A549 (cell line): Measurements from ENCODE around the gene COL12A1. TPM values are rescaled to one million over a fixed set of nuclear protein-coding genes. Genes with fewer than 3 reads are reported as not detected.

ENCODE experiments used
- ATAC-seq, 2 experiments: fragments of 200-7000 bp in 1 of 2; fragments of >200 bp in 1 of 2; cut with Nextera tagmentation in 1 of 2; cut with Tn5 transposase in 1 of 2; 3 replicates each; pipeline versions ENCODE4 v1.8.0 to v1.9.1; 2018 to 2020; ENCODE audit warnings: mild to moderate bottlenecking in 1 of 2, moderate library complexity in 1 of 2
- CTCF ChIA-PET: fragments of 300-600 bp; sonication (Branson Sonifier 250); formaldehyde crosslinking; extraction: SDS; loops from one replicate; lab custom pipeline; 2021; ENCODE audit warnings: antibody characterized with exemption, inconsistent platforms; lab: Yijun Ruan, JAX
- POLR2A ChIA-PET: fragments of 350-600 bp; formaldehyde crosslinking; extraction: SDS; loops from one replicate; lab custom pipeline; 2021; ENCODE audit warnings: antibody characterized with exemption, inconsistent platforms; lab: Yijun Ruan, JAX
- DNase-seq, 2 experiments: peaks; one replicate each; pipeline versions ENCODE4 v3.0.0 to v3.0.0-alpha.2; 2011 to 2016; ENCODE audit warnings: low read depth in 1 of 2, low spot score in 1 of 2
- FAIRE-seq: peaks from 2 replicates; lab custom pipeline; 2011; peaks lifted over from hg19 to GRCh38; lab: Jason Lieb, UNC
- H3K27ac ChIP-seq, 2 experiments: fragments of >200 bp; sonication (Bioruptor Twin); formaldehyde crosslinking; 3 replicates each; pipeline ENCODE4 v1.5.1; 2016 to 2017
- H3K4me1 ChIP-seq: fragments of >200 bp; sonication (Bioruptor Twin); formaldehyde crosslinking; 3 replicates; pipeline ENCODE4 v1.6.1; 2016
- H3K4me2 ChIP-seq: fragments of >200 bp; sonication (Bioruptor Twin); formaldehyde crosslinking; 3 replicates; pipeline ENCODE4 v1.6.1; 2016
- H3K4me3 ChIP-seq: fragments of >200 bp; sonication (Bioruptor Twin); formaldehyde crosslinking; 3 replicates; pipeline ENCODE4 v1.5.1; 2016
- H3K9me3 ChIP-seq: fragments of >200 bp; sonication (Bioruptor Twin); formaldehyde crosslinking; 3 replicates; pipeline ENCODE4 v1.6.1; 2016
- CBX2 ChIP-seq: fragments of 200-600 bp; sonication (generic); IDR thresholded peaks from 2 replicates; pipeline ENCODE4 v1.6.1; 2016; ENCODE audit warnings: low read depth, mild to moderate bottlenecking, borderline replicate concordance
- CEBPB ChIP-seq, 2 experiments: fragments of >200 bp in 1 of 2; sonication (Bioruptor Twin) in 1 of 2; formaldehyde crosslinking in 1 of 2; IDR thresholded peaks; 2 replicates each; pipeline ENCODE4 v1.6.1; 2012 to 2016
- CHD2 ChIP-seq: fragments of 150-350 bp; IDR thresholded peaks from 2 replicates; pipeline ENCODE4 v1.6.1; 2014; ENCODE audit warnings: low read length; ENCODE audit not compliant: partially characterized antibody
- EHF ChIP-seq: fragments of 250-450 bp; sonication (Bioruptor Pico); IDR thresholded peaks from 2 replicates; pipeline ENCODE4 v1.5.0; 2020; ENCODE audit warnings: mild to moderate bottlenecking
- ESRRA ChIP-seq: fragments of 150-350 bp; IDR thresholded peaks from 2 replicates; pipeline ENCODE4 v1.6.1; 2014; ENCODE audit warnings: mild to moderate bottlenecking, low read length, borderline replicate concordance
- FOSB ChIP-seq: fragments of 250-450 bp; sonication (Bioruptor Pico); IDR thresholded peaks from 2 replicates; pipeline ENCODE4 v1.5.0; 2020; ENCODE audit warnings: mild to moderate bottlenecking, moderate library complexity
- FOSL2 ChIP-seq, 2 experiments: fragments of 450-650 bp in 1 of 2; fragments of >200 bp in 1 of 2; sonication (Bioruptor Twin) in 1 of 2; formaldehyde crosslinking; IDR thresholded peaks; 2 replicates each; pipeline versions ENCODE4 v1.5.0 to v1.6.1; 2016 to 2020; ENCODE audit warnings: mild to moderate bottlenecking in 1 of 2, moderate library complexity in 1 of 2
- GATA3 ChIP-seq: IDR thresholded peaks from 2 replicates; pipeline ENCODE4 v1.6.1; 2012; ENCODE audit warnings: borderline replicate concordance
- HDAC2 ChIP-seq: fragments of 200-600 bp; sonication (generic); IDR thresholded peaks from 2 replicates; pipeline ENCODE4 v1.6.1; 2016
- HEYL ChIP-seq: fragments of 250-450 bp; sonication (Bioruptor Pico); IDR thresholded peaks from 2 replicates; pipeline ENCODE4 v1.8.0; 2021; ENCODE audit warnings: mild to moderate bottlenecking, moderate library complexity
- HOXA7 ChIP-seq: fragments of 250-450 bp; sonication (Bioruptor Pico); IDR thresholded peaks from 2 replicates; pipeline ENCODE4 v1.5.0; 2020; ENCODE audit warnings: mild to moderate bottlenecking, moderate library complexity
- JUNB ChIP-seq: fragments of >200 bp; sonication (Bioruptor Twin); formaldehyde crosslinking; IDR thresholded peaks from 2 replicates; pipeline ENCODE4 v1.6.1; 2016
- KDM1A ChIP-seq: fragments of 200-600 bp; sonication (generic); IDR thresholded peaks from 2 replicates; pipeline ENCODE4 v1.6.1; 2016; ENCODE audit warnings: low read depth, mild to moderate bottlenecking
- KDM5A ChIP-seq: fragments of 200-600 bp; sonication (generic); IDR thresholded peaks from 2 replicates; pipeline ENCODE4 v1.6.1; 2016; ENCODE audit warnings: antibody characterized with exemption, mild to moderate bottlenecking
- MAFK ChIP-seq: fragments of 450-650 bp; IDR thresholded peaks from 2 replicates; pipeline ENCODE4 v1.6.1; 2014; ENCODE audit not compliant: partially characterized antibody
- NFE2L2 ChIP-seq: fragments of 150-350 bp; conservative IDR thresholded peaks from 2 replicates; pipeline ENCODE4 v1.6.1; 2014; ENCODE audit warnings: low read length
- NR3C1 ChIP-seq: fragments of >200 bp; sonication (Bioruptor Twin); formaldehyde crosslinking; IDR thresholded peaks from 3 replicates; pipeline ENCODE4 v1.6.1; 2017
- POLR2A ChIP-seq: IDR thresholded peaks from 2 replicates; pipeline ENCODE4 v1.6.1; 2012; ENCODE audit warnings: mild to moderate bottlenecking, low read length
- POLR2AphosphoS2 ChIP-seq: conservative IDR thresholded peaks from 2 replicates; pipeline ENCODE4 v1.6.1; 2012; ENCODE audit warnings: low read length, improper control_type of control experiment, inconsistent platforms
- RAD21 ChIP-seq, 2 experiments: fragments of >200 bp in 1 of 2; sonication (Bioruptor Twin) in 1 of 2; formaldehyde crosslinking in 1 of 2; IDR thresholded peaks in 1 of 2; conservative IDR thresholded peaks in 1 of 2; 2 replicates in 1 of 2; 3 replicates in 1 of 2; pipeline ENCODE4 v1.6.1; 2012 to 2018; ENCODE audit warnings: inconsistent platforms in 1 of 2
- RFX5 ChIP-seq: fragments of 450-650 bp; IDR thresholded peaks from 2 replicates; pipeline ENCODE4 v1.7.1; 2014; ENCODE audit warnings: antibody characterized with exemption, mild to moderate bottlenecking, moderate library complexity
- SMC3 ChIP-seq: fragments of >200 bp; sonication (Bioruptor Twin); formaldehyde crosslinking; IDR thresholded peaks from 3 replicates; pipeline ENCODE4 v1.6.1; 2018; ENCODE audit warnings: inconsistent platforms
- TP53 ChIP-seq: fragments of 250-450 bp; sonication (Bioruptor Pico); IDR thresholded peaks from 2 replicates; pipeline ENCODE4 v1.5.0; 2021; ENCODE audit warnings: mild to moderate bottlenecking, moderate library complexity
- ZSCAN20 ChIP-seq: fragments of 250-450 bp; sonication (Bioruptor Pico); IDR thresholded peaks from 2 replicates; pipeline ENCODE4 v1.8.0; 2022; ENCODE audit warnings: mild to moderate bottlenecking, moderate library complexity
- WGBS: methylation state at CpG from one replicate; pipeline ENCODE4 v1.1.6; 2017; ENCODE audit errors: missing lambda C conversion rate; 5-methylcytosine and 5-hydroxymethylcytosine counted together
- polyA plus RNA-seq, 4 experiments: library from polyadenylated mRNA; depleted of rRNA in 3 of 4; stranded (reverse); fragments of >200 nt; fragmentation: RNase III in 1 of 4; extraction: RNeasy Plus Mini Kit Qiagen cat#74134 plus additional on column Dnase treatment in 1 of 4; gene quantifications; 2 replicates in 3 of 4; 3 replicates in 1 of 4; pipeline ENCODE4 v1.2.3, GENCODE V29; 2011 to 2017
- TF ChIP-seq, protein P1 (sequence below): IDR thresholded peaks from 2 replicates; pipeline ENCODE4 v1.6.1; 2012; ENCODE audit warnings: low read depth, borderline replicate concordance
- TF ChIP-seq, protein P2 (sequence below): fragments of >200 bp; sonication (Bioruptor Twin); formaldehyde crosslinking; IDR thresholded peaks from 3 replicates; pipeline ENCODE4 v1.6.1; 2016
- TF ChIP-seq, protein P3 (sequence below): IDR thresholded peaks from 2 replicates; pipeline ENCODE4 v1.6.1; 2012
- TF ChIP-seq, protein P4 (sequence below): fragments of 150-350 bp; IDR thresholded peaks from 2 replicates; pipeline ENCODE4 v1.6.1; 2014; ENCODE audit warnings: low read depth, mild to moderate bottlenecking, low read length
- TF ChIP-seq, protein P5 (sequence below): fragments of 450-650 bp; IDR thresholded peaks from 2 replicates; pipeline ENCODE4 v1.6.1; 2014; ENCODE audit warnings: antibody characterized with exemption

The COL12A1 gene
- polyA plus RNA-seq, 2 of the 4 experiments (the other 2 are of a cell fraction) = 6.3 to 11.2 TPM

DNA sequence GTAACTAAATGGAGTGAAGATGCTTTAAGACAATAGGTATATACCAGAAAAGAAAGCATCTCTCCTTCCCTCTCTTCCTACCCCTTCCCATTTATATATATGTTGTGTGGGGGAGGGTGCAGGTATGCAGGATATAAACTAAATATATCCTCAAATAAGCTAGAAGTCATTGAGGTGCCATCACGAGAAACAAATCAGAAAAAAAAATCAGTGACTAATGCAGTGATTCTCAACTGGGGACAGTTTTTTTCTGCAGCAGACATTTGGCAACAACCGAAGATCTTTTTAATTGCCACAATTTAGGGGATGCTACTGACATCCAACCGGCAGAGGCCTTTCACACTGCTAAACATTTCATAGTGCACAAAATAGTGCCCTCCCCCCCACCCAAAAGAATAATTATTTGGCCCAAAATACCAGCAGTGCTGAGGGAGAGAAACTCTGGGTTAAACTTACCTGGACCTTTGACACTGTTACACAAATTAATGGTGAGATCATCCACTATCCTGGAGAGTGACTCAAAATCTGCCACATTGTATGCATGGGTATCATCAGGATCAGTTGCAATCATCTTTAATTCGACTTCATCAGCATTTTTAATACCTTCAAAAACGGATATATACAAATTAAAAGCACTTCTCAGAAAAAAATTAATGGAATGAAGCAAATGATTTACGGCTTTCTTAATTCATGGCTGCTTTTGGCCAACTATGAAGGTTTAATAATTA, 55.0 kb downstream of the COL12A1 start:
- H3K4me1 ChIP-seq = no peaks in the 10 kb centered on the region
- no peak overlapping the region for H3K27ac ChIP-seq
- POLR2A ChIA-PET = no interaction called here
- TF ChIP-seq MAFK (peak; percentile 23), EHF (no peak)
- TF ChIP-seq, all 56 proteins: peak for 1
- H3K9me3 ChIP-seq = no peaks in the 10 kb centered on the region
- H3K4me2 ChIP-seq = no peak overlapping the region
- FAIRE-seq (no peak), ATAC-seq (no peak), DNase-seq (no peak)
- no peak overlapping the region for H3K4me3 ChIP-seq
- 52% methylated on average over 6 of the region's 6 CpGs for WGBS
- CTCF ChIA-PET = no interaction called here

DNA sequence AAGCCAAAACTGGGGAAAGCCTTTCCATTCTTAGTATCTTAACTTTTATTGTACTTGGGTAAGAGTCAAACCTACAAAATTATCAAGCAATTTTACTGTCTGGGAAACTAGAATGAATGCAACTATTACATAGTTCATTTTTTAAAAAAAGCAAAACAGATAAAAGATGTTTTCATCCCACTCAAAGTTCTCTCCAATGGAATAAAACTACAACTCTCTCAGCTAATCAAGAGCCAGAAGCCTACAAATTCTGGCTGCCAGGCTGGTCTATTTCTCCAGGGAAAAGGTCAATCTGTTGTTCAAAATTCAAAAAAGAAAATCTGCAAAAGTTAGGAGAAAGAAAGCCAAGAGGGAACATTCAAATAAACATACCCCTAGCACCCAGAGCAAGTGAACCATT, 56.2 kb downstream of the COL12A1 start:
- Histone ChIP-seq H3K4me3 (no peak overlapping the region), H3K4me2 (no peak overlapping the region), H3K9me3 (no peaks in the 10 kb centered on the region)
- CTCF ChIA-PET = no interaction called here
- DNase-seq (no peak), FAIRE-seq (no peak), ATAC-seq (no peak)
- POLR2A ChIA-PET = no interaction called here
- TF ChIP-seq MAFK = no peak
- TF ChIP-seq HEYL = no peak
- no peak for TF ChIP-seq KDM5A
- TF ChIP-seq KDM1A = no peak
- TF ChIP-seq HDAC2 = no peak
- TF ChIP-seq JUNB = no peak
- TF ChIP-seq ZSCAN20 (CRISPR knock-in tag) = no peak
- TF ChIP-seq ESRRA = no peak
- no peak for TF ChIP-seq CEBPB (IDR thresholded peaks at IDR 0.05)
- no peak for TF ChIP-seq POLR2AphosphoS2
- no peak for TF ChIP-seq TP53 (CRISPR knock-in tag)
- TF ChIP-seq CBX2 = no peak
- TF ChIP-seq, all 56 proteins: peak for 0
- Histone ChIP-seq H3K4me1 (no peaks in the 10 kb centered on the region), H3K27ac (no peak overlapping the region)

DNA sequence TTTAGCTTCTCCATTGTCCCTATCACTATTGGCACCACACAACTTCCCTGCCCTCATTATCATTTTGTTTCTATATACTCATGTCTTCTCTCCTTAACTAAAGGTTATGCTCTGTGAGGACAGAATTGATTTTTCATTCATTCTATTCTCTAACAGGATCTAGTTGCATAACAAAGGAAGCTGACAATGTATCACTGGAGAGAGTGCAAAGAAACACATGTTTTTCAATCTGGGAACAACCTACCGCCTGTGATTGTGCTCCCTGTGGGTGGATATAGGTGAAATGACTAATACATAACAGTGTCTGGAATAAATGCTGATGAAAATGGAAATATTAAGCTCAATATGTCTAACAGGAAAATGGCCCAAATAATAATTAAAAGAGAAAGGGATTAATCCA, 56.6 kb downstream of the COL12A1 start:
- POLR2A ChIA-PET = no interaction called here
- H3K9me3 ChIP-seq = no peaks in the 10 kb centered on the region
- H3K4me1 ChIP-seq = no peaks in the 10 kb centered on the region
- no peak overlapping the region for H3K4me2 ChIP-seq
- TF ChIP-seq, protein P1, sequence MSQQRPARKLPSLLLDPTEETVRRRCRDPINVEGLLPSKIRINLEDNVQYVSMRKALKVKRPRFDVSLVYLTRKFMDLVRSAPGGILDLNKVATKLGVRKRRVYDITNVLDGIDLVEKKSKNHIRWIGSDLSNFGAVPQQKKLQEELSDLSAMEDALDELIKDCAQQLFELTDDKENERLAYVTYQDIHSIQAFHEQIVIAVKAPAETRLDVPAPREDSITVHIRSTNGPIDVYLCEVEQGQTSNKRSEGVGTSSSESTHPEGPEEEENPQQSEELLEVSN = no peak
- CTCF ChIA-PET = no interaction called here
- H3K4me3 ChIP-seq = no peak overlapping the region
- no peak for FAIRE-seq
- 84% methylated on average over 1 of the region's 1 CpG for WGBS
- DNase-seq = no peak
- H3K27ac ChIP-seq = no peak overlapping the region
- ATAC-seq = no peak

DNA sequence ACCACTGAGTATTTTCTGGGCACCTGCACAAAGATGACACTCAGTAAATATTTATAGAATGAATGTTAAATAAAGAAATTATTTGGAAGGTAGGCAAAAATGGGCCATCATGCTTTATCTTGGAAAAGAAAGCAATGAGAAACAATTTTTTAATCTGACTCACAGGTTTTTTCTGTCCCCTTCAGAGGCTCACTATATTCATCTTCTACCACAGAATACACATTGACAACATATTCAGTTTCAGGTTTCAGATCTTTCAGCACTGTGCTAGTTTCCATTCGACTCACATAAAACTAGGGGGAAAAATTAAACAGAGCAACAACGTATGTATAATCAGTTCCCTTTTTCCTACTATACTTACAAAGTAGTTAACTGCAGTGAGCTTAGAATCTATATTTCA, 58.3 kb downstream of the COL12A1 start:
- no peak overlapping the region for H3K4me2 ChIP-seq
- no peak for DNase-seq
- FAIRE-seq = no peak
- TF ChIP-seq FOSL2 (IDR thresholded peaks at IDR 0.05) = no peak
- no peak for TF ChIP-seq FOSL2 (CRISPR knock-in tag; IDR thresholded peaks at IDR 0.05)
- TF ChIP-seq RAD21 (conservative IDR thresholded peaks at IDR 0.05 in 1 of 2, IDR thresholded peaks at IDR 0.05 in 1 of 2) = no peak
- TF ChIP-seq KDM1A = no peak
- no peak for TF ChIP-seq MAFK
- no peak for TF ChIP-seq CHD2
- TF ChIP-seq HOXA7 (CRISPR knock-in tag) = no peak
- TF ChIP-seq FOSB = no peak
- TF ChIP-seq, protein P2, sequence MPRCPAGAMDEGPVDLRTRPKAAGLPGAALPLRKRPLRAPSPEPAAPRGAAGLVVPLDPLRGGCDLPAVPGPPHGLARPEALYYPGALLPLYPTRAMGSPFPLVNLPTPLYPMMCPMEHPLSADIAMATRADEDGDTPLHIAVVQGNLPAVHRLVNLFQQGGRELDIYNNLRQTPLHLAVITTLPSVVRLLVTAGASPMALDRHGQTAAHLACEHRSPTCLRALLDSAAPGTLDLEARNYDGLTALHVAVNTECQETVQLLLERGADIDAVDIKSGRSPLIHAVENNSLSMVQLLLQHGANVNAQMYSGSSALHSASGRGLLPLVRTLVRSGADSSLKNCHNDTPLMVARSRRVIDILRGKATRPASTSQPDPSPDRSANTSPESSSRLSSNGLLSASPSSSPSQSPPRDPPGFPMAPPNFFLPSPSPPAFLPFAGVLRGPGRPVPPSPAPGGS = no peak
- no peak for TF ChIP-seq HEYL
- TF ChIP-seq, protein P3, sequence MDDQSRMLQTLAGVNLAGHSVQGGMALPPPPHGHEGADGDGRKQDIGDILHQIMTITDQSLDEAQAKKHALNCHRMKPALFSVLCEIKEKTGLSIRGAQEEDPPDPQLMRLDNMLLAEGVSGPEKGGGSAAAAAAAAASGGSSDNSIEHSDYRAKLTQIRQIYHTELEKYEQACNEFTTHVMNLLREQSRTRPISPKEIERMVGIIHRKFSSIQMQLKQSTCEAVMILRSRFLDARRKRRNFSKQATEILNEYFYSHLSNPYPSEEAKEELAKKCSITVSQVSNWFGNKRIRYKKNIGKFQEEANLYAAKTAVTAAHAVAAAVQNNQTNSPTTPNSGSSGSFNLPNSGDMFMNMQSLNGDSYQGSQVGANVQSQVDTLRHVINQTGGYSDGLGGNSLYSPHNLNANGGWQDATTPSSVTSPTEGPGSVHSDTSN = no peak
- TF ChIP-seq EHF = no peak
- no peak for TF ChIP-seq NR3C1
- no peak for TF ChIP-seq POLR2A
- TF ChIP-seq GATA3 = no peak
- no peak for TF ChIP-seq RFX5
- TF ChIP-seq, protein P4, sequence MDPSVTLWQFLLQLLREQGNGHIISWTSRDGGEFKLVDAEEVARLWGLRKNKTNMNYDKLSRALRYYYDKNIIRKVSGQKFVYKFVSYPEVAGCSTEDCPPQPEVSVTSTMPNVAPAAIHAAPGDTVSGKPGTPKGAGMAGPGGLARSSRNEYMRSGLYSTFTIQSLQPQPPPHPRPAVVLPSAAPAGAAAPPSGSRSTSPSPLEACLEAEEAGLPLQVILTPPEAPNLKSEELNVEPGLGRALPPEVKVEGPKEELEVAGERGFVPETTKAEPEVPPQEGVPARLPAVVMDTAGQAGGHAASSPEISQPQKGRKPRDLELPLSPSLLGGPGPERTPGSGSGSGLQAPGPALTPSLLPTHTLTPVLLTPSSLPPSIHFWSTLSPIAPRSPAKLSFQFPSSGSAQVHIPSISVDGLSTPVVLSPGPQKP = no peak
- no peak for TF ChIP-seq SMC3
- TF ChIP-seq NFE2L2 = no peak
- TF ChIP-seq, protein P5, sequence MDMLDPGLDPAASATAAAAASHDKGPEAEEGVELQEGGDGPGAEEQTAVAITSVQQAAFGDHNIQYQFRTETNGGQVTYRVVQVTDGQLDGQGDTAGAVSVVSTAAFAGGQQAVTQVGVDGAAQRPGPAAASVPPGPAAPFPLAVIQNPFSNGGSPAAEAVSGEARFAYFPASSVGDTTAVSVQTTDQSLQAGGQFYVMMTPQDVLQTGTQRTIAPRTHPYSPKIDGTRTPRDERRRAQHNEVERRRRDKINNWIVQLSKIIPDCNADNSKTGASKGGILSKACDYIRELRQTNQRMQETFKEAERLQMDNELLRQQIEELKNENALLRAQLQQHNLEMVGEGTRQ = no peak
- no peaks in the 10 kb centered on the region for H3K4me1 ChIP-seq
- 50% methylated on average over 2 of the region's 2 CpGs for WGBS
- ChIA-PET CTCF (no interaction called here), POLR2A (no interaction called here)
- no peaks in the 10 kb centered on the region for H3K9me3 ChIP-seq
- no peak overlapping the region for H3K4me3 ChIP-seq
- no peak overlapping the region for H3K27ac ChIP-seq
- no peak for ATAC-seq
